ENCODE results near the gene ELANE.

DNA sequence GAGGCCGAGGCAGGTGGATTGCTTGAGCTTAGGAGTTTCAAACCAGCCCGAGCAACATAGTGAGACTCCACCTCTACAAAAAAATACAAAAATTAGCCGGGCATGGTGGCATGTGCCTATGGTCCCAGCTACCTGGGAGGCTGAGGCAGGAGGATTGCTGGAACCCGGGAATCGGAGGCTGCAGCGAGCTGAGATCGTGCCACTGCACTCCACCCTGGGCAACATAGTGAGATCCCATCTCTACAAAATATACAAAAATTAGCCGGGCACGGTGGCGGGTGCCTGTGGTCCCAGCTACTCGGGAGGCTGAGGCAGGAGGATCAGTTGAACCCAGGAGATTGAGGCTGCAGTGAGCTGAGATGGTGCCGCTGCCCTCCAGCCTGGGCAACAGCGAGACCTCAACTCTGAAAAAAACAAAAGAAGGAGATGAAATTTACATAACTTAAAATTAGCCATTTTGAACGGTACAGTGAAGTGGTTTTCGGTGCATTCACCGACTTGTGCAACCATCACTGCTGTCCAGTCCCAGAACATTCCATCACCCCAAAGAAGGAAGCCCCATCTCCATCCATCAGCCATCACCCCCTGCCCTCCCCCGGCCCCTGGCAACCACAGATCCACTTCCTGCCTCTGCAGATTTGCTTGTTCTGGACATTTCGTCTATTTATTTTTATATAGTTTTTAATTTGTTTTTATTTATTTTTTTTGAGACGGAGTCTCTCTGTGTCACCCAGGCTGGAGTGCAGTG lies 26.0 kb upstream of the ELANE start:
- no peak for TF ChIP-seq EZH2 (IDR thresholded peaks at IDR 0.05; ENCODE audit: borderline replicate concordance, low read length)
- TF ChIP-seq, protein P1, sequence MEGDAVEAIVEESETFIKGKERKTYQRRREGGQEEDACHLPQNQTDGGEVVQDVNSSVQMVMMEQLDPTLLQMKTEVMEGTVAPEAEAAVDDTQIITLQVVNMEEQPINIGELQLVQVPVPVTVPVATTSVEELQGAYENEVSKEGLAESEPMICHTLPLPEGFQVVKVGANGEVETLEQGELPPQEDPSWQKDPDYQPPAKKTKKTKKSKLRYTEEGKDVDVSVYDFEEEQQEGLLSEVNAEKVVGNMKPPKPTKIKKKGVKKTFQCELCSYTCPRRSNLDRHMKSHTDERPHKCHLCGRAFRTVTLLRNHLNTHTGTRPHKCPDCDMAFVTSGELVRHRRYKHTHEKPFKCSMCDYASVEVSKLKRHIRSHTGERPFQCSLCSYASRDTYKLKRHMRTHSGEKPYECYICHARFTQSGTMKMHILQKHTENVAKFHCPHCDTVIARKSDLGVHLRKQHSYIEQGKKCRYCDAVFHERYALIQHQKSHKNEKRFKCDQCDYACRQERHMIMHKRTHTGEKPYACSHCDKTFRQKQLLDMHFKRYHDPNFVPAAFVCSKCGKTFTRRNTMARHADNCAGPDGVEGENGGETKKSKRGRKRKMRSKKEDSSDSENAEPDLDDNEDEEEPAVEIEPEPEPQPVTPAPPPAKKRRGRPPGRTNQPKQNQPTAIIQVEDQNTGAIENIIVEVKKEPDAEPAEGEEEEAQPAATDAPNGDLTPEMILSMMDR (IDR thresholded peaks at IDR 0.05; ENCODE audit: low read length) = no peak
